Chondrocyte (in vitro differentiated cells): Measurements from ENCODE around the gene KRT4. TPM values are rescaled to one million over a fixed set of nuclear protein-coding genes. Genes with fewer than 3 reads are reported as not detected.
"Not testable (repeated sequence)": the region's sequence is repeated elsewhere in the genome, so short reads cannot be mapped to it uniquely, and the experiment has no call there.

Experiments
- DNase-seq: peaks from one replicate; pipeline ENCODE4 v3.0.0; 2021; ENCODE audit warnings: mixed read lengths, low spot score
- H3K27ac Mint-ChIP-seq: one replicate; pipeline ENCODE4 v1.8.0; 2021; ENCODE audit warnings: mild to moderate bottlenecking, moderate library complexity, mixed read lengths; ENCODE audit not compliant: unreplicated experiment
- H3K27me3 Mint-ChIP-seq: 2 replicates; pipeline ENCODE4 v1.8.0; 2021; ENCODE audit warnings: low read depth, mixed read lengths
- H3K36me3 Mint-ChIP-seq: 2 replicates; pipeline ENCODE4 v1.8.0; 2021; ENCODE audit warnings: low read depth, mixed read lengths
- H3K4me1 Mint-ChIP-seq: 2 replicates; pipeline ENCODE4 v1.8.0; 2021; ENCODE audit warnings: low read depth, mild to moderate bottlenecking, mixed read lengths
- H3K4me3 Mint-ChIP-seq: one replicate; pipeline ENCODE4 v1.8.0; 2021; ENCODE audit warnings: mild to moderate bottlenecking, moderate library complexity, mixed read lengths; ENCODE audit not compliant: unreplicated experiment
- H3K9me3 Mint-ChIP-seq: 2 replicates; pipeline ENCODE4 v1.8.0; 2021; ENCODE audit warnings: low read depth, mixed read lengths
- CTCF ChIP-seq: fragments of 200-600 bp; sonication (generic); IDR thresholded peaks from 2 replicates; pipeline ENCODE4 v1.5.0; 2021; ENCODE audit warnings: antibody characterized with exemption, mild to moderate bottlenecking, moderate library complexity
- total RNA-seq: library from RNA; stranded (reverse); gene quantifications from 3 replicates; pipeline ENCODE4 v1.2.1, GENCODE V29; 2021

KRT4 gene
- total RNA-seq, 1 donor from 2014 or later, result 0.90 TPM

GRCh38 chr12:52798003-52798670 lies 15.8 kb downstream of the KRT4 start:
- Mint-ChIP-seq H3K36me3 (no peaks in the 10 kb centered on the region), H3K9me3 (no peaks in the 10 kb centered on the region), H3K27ac (no peak overlapping the region), H3K27me3 (peaks cover 31% of the 10 kb centered on the region), H3K4me1 (peaks cover 10% of the 10 kb centered on the region), H3K4me3 (no peak overlapping the region)
- no peak for DNase-seq
- no peak for TF ChIP-seq CTCF

GRCh38 chr12:52797529-52797894 lies 16.4 kb downstream of the KRT4 start:
- Mint-ChIP-seq H3K36me3 (no peaks in the 10 kb centered on the region), H3K27ac (no peak overlapping the region), H3K4me3 (no peak overlapping the region), H3K9me3 (no peaks in the 10 kb centered on the region), H3K4me1 (peaks cover 10% of the 10 kb centered on the region), H3K27me3 (peaks cover 30% of the 10 kb centered on the region)
- TF ChIP-seq CTCF, result no peak
- DNase-seq, result no peak

- no peaks in the 10 kb centered on the region for H3K9me3 Mint-ChIP-seq
- H3K27me3 Mint-ChIP-seq, result peaks cover 25% of the 10 kb centered on the region
- H3K36me3 Mint-ChIP-seq, result no peaks in the 10 kb centered on the region
- no peak for DNase-seq
- no peak overlapping the region for H3K27ac Mint-ChIP-seq
- H3K4me1 Mint-ChIP-seq, result peaks cover 10% of the 10 kb centered on the region
- no peak for TF ChIP-seq CTCF
- H3K4me3 Mint-ChIP-seq, result no peak overlapping the region
Measured at GRCh38 chr12:52796839-52797528, 16.9 kb downstream of the KRT4 start.

- Mint-ChIP-seq H3K4me3 (no peak overlapping the region), H3K27ac (no peak overlapping the region), H3K9me3 (no peaks in the 10 kb centered on the region), H3K4me1 (peaks cover 10% of the 10 kb centered on the region), H3K36me3 (no peaks in the 10 kb centered on the region), H3K27me3 (peaks cover 25% of the 10 kb centered on the region)
- no peak for TF ChIP-seq CTCF
- DNase-seq, result no peak
Measured at GRCh38 chr12:52796429-52796794, 17.5 kb downstream of the KRT4 start.

GRCh38 chr12:52795694-52796428 lies 18.1 kb downstream of the KRT4 start, which contains the start of gene KRT3:
KRT3 (minus strand) TSS chr12:52796117; CDS start chr12:52796042, 75 bp downstream.
- TF ChIP-seq CTCF, result no peak
- DNase-seq, result no peak
- Mint-ChIP-seq H3K4me3 (no peak within 1 kb of the TSS), H3K9me3 (no peaks in the 10 kb centered on the region), H3K36me3 (no peaks in the 10 kb centered on the region), H3K4me1 (peaks cover 8% of the 10 kb centered on the region), H3K27ac (no peak within 1 kb of the TSS), H3K27me3 (peaks cover 25% of the 10 kb centered on the region)

- not testable (repeated sequence) for H3K4me1 Mint-ChIP-seq, DNase-seq, H3K9me3 Mint-ChIP-seq, H3K27ac Mint-ChIP-seq, H3K4me3 Mint-ChIP-seq, H3K36me3 Mint-ChIP-seq
- H3K27me3 Mint-ChIP-seq, result peaks cover 27% of the 10 kb centered on the region
Measured at GRCh38 chr12:52795332-52795674, 18.6 kb downstream of the KRT4 start.
